Inferior parietal cortex (tissue), 1 donor: ENCODE data around the gene EBLN2.

ENCODE experiments used
- DNase-seq: peaks from one replicate; pipeline ENCODE4 v3.0.0-alpha.2; 2016; ENCODE audit errors: extremely low spot score

The EBLN2 gene

DNA sequence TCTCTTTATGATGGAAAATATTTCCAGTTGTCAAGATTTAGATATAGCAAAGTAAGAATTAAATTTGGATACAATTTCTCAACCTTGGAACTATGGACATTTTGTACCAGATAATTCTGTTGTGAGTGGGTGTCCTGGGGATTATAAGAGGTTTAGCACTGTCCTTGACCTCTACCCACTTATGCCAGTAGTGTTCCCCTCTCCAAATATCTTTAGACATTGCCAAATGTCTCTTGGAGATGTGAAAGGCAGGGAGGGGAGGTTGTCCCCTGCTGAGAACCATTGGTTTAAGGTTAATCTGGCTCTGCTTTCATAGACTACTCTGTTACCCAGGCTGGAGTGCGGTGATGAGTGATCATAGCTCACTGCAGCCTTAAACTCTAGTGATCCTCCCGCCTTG, at the start of gene EBLN2:
Gene EBLN2 (plus strand): TSS at position 244 of the 400 bp plus-strand sequence. CDS start 423 bp downstream, outside the sequence.
- no peak for DNase-seq

DNA sequence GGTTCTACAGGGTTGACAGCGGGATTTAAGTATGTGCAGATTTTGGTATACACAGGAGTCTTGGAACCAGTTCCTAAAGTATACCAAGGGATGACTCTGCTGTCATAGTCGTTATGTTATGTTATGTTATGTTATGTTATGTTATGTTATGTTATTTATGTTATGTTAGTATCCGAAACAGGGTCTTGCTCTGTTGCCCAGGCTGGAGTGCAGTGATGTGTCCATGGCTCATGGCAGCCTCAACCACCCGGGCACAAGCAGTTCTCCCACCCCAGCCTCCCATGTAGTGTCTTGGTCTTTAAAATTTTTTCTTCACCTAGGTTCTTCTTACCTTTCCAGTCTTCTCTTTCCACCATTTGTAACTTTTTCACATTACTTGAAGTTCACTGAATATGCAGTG, 43.2 kb upstream of the EBLN2 start:
- DNase-seq: no peak

DNA sequence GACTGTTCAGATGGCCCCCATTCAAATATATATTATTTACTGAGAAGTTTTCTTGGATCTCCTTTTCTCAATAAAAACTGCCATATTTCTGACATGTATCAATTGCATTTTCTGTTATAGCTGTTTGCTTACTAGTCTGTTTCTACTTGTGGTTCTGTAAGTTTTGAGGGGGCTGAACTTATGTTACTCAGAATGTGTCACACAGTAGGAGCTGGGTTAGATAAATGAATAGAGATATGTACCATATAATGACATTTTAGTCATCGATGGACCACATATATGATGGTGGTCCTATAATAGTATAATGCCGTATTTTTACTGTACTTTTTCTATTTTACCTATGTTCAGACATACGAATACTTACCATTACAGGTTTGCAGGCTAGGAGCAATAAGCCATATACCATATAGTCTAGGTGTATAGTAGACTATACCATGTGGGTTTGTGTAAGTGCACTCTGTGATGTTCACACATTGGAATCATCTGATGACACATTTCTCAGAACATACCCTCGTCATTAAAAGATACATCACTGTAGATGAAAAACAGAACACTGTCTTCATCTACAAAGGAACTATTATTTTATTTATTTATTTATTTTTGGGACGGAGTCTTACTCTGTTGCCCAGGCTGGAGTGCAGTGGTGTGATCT, 42.5 kb upstream of the EBLN2 start:
- no peak for DNase-seq

DNA sequence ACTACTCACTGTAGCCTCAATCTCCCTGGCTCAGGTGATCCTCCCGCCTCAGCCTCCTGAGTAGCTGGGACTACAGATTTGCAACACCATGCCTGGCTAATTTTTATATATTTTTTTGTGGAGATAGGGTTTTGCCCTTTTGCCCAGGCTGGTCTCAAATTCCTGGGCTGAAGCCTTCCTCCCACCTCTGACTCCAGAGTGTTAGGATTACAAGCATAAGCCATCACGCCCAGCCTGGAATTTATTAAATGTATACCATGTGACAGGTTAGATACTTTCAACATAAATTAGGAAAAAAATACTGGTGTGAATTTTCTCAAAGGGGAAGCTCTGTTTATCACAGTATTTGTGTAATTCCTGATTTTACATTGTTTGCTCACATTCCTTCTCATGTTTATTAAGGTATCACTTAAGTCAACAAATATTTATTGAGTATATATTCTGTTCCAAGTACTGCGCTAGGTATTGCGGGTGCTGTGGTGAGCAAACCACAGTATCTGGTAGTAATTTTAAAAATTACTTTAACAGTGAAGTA, 40.1 kb upstream of the EBLN2 start:
- DNase-seq: no peak

DNA sequence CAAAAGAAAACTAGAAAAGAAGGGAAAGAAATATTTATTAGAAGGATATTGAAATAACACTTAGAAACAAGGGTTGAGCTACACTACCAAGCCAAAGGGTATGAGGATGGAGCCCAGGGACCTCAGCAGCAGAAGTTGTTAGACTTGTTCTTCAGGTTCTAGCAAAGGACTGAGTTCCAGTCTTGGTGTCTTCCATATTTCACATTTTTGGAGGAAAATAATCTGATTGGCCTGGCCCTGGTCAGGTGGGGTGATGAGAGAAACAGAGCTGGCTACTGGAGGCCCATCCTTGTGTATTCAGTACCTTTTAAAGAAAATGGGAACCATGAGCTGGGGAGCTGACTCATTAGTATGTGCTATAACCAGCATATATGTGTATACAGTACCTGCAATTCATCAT, 36.6 kb upstream of the EBLN2 start:
- no peak for DNase-seq

DNA sequence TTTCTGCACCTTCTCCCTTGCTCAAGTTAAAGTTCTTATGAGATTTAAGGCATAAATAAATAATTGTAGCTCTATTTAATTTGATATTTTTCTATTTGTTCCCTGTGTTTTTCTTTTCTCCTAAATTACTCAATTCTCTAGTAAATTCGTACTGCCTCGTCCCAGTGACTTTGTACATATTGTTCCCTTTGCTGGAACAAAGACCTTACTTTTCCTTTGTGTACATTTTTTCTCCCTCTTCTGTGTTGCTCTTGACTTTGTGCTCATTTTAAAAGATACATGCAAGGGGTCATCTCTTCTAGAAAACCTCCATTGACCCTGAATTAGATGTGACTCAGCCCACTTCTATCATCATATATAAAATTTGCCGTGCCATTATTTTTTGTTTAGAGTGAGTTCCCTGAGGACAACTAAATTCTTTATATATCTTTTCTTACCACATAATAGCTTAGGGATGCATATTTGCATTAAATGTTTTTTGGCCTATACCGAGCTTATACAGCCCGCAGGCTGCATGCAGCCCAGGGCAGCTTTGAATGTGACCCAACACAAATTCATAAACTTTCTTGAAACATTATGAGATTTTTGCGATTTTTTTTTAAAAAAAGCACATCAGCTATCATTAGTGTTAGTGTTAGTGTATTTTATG, 35.2 kb upstream of the EBLN2 start:
- DNase-seq: peak; percentile 47

DNA sequence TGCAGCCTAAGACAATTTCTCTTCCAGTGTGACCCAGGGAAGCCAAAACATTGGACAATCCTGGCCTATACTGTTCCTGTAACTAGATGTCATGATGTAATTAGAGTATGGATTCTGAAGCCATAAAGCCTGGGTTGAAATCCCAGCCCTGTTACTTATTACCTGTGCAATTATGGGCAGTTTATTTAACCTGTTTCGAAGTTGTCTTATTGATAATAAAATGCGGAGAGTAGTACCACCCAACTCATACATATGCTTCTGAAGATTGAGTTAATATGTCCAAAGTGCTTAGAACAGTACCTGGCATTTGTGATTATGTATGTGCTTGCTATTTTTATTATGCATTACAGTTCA, 34.7 kb upstream of the EBLN2 start:
- DNase-seq: no peak

DNA sequence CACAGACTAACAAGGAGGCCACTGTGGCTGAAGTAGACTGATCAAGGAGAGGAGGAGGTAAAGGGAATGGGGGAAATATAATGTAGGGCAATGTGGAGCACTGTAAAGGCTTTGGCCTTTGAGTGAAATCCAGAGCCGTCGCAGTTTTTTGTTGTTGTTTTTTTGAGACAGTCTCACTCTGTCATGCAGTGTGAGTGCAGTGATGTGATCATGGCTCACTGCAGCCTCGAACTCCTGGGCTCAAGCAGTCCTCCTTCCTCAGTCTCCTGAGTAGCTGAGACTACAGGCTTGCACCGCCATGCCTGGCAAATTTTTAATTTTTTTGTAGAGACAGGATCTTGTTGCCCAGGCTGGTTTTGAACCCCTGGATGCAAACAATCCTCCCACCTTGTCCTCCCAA, 32.7 kb upstream of the EBLN2 start:
- no peak for DNase-seq

DNA sequence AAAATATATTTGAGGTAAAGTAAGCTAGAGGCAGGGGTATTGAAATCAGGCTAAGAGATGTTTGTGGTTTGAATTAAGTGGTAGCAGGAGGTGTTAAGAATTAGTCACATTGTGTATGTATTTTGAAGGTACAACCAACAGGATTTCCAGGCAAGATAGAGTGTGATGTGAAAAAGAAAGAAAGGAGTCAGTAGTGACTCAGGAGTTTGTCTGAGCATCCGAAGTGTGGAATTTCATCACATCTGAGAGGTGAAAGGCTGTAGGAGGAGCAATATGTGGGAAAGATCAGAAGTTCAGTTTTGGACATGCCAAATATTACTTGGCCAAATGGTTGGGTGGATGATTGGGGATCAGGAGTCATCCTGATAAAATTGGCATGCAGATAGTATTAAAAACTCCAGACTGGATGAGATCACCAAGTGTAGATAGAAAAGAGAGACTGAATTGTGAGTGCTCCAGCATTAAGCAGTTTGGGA, 32.1 kb upstream of the EBLN2 start:
- no peak for DNase-seq

DNA sequence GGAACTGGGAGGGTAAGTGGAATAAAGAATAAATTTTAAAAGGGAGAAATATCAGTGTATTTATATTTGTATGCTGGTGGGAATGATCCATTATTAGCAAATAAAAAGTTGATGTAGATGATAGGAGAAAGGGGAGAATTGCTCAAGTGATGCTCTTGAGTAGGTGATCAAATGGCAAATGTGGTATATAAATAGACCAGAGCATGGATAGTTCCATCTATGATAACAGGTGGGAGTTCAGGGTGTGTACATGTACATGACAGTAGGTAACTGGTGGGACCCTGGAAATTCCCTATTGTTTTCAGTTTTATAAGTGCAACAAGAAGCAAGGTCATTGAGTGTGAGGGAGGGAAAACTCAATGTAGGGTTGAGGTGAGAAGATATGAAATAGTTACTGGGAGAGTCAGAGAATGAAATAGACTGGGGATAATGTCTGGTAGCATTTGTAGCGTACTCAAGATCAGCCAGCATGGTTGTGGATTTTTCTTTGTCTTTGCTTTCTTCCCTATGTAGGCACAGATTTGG, 31.3 kb upstream of the EBLN2 start:
- DNase-seq: no peak

DNA sequence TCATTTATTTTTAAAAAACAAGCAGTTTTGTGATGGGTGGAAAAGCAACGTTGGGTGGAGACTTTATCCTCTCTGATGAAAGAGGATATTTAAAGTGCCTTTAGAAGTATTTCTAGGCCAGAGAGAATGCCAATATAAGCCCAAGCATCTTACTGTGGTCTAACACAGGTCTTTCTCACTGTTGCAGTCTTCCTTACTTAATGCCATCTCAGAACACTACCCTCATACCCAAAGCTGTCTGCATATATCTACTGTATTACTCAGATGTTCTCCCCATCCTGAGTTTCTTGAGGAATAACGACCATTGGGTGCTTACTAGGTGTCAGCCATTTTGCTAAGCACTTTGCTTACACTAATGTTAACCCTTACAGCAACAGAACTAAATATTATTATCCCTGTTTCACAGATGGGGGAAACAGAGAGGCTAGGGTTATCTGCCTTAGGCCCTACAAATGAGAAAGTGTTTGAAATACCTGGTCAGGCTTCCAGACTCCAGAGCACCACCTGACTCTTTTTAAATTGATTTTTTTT, 29.8 kb upstream of the EBLN2 start:
- no peak for DNase-seq

DNA sequence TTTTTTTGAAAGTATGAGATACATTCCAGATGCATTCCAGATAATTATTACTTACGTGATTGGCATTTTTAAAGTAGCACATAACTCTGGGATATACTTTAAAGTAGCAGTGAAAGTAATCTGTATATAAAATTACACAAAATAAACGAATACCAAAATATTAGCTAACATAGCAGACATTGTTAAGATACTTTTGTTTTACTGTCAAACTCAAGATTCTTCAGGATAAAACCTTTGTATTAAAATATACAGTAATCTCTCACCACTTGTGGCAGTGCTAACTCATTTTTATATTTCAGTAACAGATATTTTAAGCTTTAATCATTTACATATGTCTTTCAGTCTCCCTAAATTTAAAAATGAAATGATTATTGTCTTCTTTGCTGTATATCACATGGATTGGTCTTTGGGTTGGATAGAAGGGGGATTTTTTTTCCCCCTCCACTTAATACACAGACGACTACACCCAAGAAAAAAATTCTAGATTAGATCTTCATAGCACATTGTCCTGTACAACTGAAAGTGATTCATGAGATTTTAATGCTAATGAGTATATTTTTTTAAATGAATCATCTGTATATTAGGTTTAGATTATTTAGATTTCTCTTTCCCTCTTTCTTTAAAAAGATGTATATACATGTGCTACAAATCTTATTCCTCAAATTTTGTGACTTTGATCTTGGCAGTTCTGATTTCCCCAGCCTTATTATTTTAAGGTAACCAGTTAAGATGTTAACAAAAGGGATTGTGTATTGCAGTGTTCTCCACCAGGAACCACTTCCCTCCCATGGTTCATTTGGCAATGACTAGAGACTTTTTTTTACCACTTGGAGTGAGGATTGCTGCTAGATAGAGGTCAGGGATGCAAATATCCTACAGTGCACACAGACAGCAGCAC, 24.5 kb upstream of the EBLN2 start:
- DNase-seq: no peak

DNA sequence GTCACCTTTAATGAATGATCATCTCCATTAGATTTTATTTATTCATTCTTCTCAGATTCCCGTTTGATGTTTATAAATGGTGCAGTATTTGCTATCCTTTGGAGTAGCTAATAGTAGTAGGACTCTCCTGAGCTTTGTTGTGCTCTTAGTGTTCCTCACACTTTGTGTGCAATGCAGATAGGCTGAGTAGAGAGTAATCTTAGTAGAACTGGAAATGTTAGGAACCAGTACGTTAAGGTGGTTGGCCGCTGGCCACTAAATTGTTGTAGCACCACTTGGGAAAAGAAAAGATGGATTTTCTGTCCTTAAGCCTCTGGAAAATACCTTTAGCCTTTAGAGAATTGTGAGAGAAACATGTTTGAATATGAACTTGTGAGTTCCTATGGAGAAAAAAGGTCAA, 19.9 kb upstream of the EBLN2 start:
- no peak for DNase-seq

DNA sequence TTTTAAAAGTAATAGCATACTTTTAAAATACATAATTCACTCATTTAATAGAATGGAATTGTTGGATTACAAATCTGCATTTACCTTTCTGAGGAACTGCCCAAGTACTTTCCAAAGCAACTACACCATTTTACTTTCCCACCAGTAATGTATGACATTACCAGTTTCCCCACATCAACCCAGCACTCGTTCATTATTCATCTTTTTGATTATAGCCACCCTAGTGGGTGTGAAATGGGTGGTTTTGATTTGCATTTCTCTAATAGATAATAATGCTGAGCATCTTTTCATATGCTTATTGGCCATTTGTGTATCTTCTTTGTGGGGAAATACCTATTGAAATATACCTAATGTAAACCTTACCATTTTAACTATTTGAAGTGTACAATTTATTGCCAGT, 18.0 kb upstream of the EBLN2 start:
- no peak for DNase-seq

DNA sequence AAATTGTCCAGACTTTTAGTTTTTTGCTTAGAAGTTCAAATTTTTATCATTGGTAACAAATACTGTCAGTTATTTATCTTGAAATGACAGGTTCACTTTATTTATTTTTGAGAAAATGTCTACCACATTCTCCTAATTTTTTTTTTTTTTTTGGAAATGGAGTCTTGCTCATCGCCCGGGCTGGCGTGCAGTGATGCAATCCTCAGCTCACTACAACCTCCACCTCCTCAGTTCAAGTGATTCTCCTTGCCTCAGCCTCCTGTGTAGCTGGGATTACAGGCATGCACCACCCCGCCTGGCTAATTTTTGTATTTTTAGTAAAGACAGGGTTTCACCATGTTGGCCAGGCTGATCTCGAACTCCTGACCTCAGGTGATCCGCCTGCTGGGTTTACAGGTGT, 16.1 kb upstream of the EBLN2 start:
- no peak for DNase-seq

DNA sequence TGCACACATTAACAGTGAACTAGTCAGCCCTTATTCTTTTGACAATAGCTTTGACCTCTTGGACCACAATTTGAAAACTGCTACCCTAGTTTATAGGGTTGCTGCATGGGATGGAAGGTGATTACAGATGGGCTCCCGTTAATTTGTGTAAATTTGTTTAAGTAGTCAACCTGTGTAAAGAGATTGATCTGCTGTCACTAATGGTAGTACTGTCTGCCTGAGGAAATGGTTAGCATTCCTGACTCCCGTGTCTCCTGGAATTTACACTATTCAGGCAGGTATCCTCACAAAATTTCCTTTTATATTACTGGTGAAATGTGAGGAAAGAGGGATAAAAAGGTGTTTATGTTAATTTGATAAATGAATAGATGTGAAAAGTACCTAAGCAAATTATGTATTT, 15.3 kb upstream of the EBLN2 start:
- DNase-seq: no peak

DNA sequence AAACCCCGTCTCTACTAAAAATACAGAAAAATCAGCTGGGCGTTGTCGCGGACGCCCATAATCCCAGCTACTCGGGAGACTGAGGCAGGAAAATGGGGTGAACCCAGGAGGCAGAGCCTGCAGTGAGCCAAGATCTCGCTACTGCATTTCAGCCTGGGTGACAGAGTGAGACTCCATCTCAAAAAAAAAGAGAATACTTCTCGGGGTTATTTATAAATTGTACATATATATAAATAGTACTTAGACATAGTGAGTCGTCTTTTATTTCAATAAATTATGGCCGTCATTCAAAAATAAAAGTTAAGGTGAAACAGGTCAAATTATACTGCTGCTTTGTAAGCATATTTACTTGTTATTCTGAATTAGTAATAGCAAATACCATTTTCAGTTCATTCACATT, 12.1 kb upstream of the EBLN2 start:
- no peak for DNase-seq

DNA sequence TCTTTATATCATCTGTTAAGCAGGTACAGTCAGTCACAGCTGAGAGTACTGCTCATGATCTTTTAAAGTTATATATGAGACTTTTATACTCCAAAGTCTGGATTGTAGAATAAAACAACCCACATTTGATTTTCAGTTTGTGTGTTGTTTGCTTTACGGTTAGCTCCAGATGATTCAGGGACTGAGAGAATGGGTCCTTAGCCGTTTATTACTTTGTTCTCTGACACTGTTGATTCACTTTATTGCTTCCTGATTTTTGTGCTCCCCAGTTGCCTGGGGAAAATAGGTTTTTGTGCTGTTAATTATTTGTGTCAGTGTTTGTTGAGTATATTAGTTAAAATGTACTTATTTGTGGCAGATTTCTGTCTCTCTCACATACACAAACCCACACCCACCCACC, 8.6 kb upstream of the EBLN2 start:
- DNase-seq: no peak

DNA sequence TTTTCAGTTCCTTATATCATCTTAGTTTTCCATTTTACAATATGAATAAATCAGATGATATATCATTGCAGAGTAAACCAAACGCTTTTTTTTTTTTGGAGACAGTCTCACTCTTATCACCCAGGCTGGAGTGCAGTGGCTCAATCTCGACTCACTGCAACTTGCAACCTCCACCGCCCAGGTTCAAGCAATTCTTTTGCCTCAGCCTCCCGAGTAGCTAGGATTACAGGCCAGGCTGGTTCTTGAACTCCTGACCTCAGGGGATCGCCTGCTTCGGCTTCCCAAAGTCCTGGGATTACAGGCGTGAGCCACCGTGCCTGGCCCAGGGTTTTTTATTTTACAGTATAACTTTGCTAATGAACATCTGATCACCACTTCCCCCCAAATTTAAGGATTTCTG, 5.9 kb upstream of the EBLN2 start:
- DNase-seq: no peak

DNA sequence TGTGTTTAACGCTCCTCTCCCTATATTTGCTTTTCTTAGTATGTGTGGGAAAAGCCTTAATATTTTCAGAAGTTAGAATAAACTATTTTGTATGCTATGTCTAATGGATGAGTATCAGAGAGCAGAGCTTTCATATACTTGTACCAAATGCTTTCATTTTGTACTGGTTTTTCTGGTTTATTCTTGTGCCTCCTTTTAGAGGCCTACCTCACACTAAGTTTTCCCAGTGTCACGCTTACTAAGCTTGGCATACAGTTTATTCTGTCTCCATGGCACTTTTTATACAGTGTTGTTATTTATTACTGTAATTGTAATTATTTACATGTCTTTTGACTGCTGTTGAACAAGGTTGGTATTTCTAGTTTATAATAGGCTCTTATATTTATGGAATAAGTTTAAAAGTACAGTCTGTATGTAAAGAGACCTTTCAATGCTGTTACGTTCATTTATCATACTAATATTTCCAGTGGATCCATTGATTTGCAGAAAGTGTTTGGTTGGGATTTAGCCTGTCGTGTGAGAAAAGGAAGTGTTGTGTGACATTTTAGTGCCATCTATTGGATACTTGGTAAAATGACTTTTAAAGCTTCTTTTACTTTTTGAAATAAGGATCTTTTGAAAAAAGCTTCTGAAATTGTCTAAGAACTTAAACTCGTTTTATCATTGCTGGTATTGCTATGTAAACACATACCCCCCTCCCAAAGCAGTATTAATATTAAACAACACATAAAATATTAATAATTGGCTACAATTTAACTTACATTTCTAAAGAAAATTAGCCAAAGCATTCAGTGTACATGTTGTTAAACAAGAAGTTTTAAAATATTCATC, 5.2 kb upstream of the EBLN2 start:
- DNase-seq: peak; percentile 64

DNA sequence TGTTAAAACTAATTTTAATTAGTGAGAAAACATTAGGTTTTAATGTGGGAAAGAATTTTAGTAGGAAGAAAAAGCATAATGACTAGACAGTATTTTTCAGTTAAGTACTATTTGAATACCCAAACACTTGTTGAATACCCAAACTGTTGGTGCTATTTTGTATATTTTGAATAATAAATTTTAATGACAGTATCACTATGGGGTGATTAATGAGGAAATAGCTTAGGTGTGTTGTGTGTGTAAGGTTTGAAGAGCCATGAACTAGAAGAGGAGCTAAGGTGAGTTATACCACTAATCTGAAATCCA, 4.7 kb upstream of the EBLN2 start:
- no peak for DNase-seq
